HG03175 (cell line): ENCODE results near the gene CSF3R.

Experiments used
- ATAC-seq: cut with Tn5 transposase; IDR thresholded peaks from one replicate; pipeline ENCODE4 v1.9.1; 2021; ENCODE audit warnings: mild to moderate bottlenecking, moderate library complexity; ENCODE audit not compliant: unreplicated experiment

The CSF3R gene

DNA sequence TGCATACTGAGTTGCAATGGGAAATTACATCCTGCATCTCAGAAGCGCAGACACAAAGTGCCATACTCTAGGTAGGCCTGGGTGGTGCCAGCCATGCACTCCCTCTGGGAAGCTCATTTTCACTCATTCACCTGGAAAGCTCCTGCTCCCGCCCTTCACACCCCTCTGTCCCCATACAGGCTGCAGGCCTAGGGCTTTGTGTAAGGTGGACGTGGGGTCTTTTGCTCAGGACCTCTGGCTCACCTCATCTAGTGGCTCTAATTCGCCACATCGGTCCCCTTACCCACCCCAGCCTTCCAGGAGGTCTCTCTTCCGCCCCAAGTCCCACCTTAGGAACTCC is 19.3 kb downstream of the CSF3R start:
- ATAC-seq, result no peak

DNA sequence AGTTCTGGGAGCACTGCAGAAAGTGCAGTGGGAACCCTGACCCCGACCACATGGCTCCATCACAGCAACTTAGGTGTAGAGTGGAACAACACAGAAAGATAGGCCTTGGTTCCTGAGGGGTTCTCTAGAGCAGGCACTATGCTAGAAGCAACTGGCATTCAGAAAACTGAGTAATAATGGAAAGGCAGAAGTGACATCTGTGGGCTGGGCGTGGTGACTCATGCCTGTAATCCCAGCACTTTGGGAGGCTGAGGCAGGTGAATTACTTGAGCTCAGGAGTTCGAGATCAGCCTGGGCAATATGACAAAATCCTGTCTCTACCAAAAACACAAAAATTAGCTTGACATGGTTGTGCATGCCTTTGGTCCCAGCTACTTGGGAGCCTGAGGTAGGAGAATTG is 23.8 kb downstream of the CSF3R start:
- ATAC-seq, result no peak

- no peak for ATAC-seq
Observed at GRCh38 chr1:36457691-36458090, 25.0 kb downstream of the CSF3R start.

- ATAC-seq, result no peak
Observed at GRCh38 chr1:36456391-36456928, 26.3 kb downstream of the CSF3R start.

DNA sequence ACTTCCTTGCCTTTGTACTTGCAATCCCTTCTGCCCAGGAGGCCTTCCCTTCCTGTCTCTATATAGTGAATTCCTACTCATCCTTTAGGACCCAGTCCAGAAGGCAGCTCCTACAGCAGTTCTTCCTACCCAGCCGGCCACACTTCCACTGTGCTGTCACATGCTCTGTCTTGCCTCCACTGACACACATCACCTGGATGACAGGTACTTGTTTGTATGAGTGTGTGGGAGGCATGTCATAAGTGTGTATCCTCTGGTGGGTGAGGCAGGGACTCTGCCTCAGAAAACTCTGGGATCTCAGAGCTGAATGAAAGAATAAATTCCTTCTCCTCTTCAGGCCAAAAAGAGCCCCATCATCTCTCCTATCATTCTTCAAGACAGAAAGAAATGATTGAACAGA is 27.3 kb downstream of the CSF3R start:
- no peak for ATAC-seq

GRCh38 chr1:36453600-36454388 is 28.9 kb downstream of the CSF3R start:
- no peak for ATAC-seq

DNA sequence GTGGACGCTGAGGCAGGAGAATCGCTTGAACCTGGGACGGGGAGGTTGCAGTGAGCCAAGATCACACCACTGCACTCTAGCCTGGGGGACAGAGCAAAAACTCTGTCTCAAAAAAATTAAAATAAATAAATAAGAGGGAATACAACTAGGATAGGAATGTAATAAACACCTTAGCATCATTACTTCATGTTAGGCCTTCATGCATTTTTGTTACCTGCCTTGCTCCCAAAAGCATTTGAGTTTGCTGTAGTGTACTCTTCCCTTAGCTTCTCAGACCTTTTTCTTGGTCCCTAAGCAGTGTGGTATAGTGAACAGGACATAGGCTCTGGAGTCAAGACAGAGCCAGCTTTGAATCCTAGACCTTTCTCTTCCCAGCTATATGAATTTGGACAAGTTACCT is 29.7 kb downstream of the CSF3R start:
- no peak for ATAC-seq

DNA sequence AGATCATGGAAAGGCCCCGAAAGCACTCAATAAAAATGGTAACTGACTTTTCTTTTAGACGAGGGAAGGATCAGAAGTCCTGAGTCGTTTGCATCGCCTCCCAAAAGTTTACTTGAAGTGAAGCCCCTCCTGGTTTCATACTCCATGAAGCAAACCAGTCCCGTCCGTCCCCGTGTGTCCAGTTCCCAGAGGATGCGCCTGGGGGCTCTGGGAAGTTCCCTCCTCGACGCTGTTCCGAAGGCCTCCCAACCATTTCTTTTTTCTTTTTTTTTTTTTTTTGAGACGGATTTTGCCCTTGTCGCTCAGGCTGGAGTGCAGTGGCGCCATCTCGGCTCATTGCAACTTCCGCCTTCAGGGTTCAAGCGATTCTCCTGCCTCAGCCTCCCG is 31.8 kb downstream of the CSF3R start:
- ATAC-seq, result no peak

DNA sequence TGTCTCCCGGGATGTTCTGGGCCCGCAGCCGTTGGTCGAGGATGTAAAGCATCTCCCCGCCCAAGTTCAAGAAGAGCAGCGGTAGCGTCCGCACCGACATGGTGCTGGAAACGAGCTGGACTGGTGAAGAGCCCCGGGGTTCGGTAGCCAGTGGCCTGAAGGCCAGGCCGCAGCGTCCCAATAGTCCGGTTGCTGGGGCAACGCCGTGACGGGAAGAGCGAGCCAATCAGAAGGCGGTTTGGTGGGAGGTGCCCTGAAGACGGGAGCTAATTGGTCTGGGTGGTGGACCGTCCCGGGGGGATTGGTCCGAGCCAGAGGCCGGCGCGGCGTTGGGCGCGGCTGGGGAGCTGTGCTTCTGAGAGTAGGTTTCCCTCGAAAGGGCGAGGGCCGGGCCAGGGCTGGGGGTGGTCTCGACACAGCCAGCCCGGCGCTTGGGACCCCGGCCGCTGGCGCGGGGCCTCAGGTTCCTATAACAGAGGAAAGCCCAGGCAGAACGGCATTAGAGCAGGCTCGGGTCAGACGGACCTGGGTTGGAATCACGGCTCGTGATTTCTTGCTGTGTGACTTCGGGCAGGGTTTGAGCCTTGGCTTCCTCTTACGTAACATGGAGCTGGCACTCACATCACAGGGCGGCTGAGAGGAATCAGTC is 32.3 kb downstream of the CSF3R start, which contains the start of gene OSCP1:
OSCP1 (minus strand) TSS at position 182 of the 649 bp plus-strand sequence; CDS start at position 100, 82 bp downstream.
- ATAC-seq, result peak; percentile 98

DNA sequence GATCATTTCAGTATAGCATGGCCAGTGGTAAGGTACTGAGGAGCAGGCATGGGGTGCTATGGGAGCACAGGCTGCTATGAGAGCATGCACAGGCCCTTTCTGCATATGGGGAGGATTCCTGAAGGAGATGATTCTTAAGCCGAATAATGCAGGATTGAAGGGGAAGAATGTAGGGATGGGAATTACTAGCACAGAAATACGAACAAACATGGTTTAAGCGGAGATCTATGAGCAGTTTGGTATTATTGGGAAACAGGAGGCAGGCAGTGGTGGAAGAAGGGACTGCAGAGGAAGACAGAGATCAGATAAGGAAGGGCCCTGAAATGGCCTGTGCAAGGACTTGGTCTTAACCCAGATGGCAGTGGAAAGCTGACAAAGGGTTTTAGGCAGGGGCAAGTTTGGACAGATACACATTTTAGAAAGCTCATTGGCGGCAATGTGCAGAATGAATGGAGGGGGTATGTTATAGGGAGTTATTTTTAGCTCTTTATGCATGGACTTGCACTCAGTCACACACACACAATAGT is 34.1 kb downstream of the CSF3R start:
- no peak for ATAC-seq

DNA sequence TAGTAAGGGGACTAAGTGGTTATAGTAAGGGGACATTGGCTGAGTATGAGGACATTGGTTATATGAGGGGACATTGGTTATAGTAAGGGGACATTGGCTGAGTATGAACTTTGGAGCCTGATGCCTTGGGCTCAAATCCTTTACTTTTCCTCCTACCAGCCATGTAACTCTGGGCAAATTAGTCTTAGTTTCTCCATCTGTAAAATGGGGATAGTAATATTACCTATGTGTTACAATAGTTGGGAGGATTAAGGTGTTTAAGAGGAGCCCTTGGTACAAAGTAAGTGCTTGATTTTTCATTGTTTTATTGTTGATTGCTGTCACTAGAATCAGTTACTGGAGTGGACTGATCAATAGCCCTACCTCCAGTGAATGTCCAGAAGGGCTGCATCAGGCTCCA is 35.3 kb downstream of the CSF3R start:
- no peak for ATAC-seq

- no peak for ATAC-seq
Observed at GRCh38 chr1:36446746-36447145, 36.0 kb downstream of the CSF3R start.

GRCh38 chr1:36446271-36446670 is 36.4 kb downstream of the CSF3R start:
- no peak for ATAC-seq

DNA sequence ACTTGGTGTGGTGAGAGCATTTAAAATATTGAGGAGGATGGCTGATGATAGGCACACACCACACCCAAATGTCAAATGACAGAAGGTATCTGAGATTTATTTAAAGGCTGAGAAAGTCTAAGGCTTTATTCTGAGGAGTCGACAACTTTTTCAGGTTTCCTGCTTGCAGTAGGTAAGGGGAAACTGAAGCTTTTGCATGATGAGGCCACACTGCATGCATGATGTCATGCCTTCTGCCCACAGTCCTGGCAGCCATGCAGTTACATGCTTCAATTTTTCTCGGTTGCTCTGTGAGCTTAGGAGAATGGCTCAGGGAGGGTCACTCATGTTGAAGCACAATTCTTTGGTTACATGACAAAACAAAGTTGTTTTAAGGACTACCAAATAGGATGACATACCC is 39.4 kb downstream of the CSF3R start:
- ATAC-seq, result no peak

DNA sequence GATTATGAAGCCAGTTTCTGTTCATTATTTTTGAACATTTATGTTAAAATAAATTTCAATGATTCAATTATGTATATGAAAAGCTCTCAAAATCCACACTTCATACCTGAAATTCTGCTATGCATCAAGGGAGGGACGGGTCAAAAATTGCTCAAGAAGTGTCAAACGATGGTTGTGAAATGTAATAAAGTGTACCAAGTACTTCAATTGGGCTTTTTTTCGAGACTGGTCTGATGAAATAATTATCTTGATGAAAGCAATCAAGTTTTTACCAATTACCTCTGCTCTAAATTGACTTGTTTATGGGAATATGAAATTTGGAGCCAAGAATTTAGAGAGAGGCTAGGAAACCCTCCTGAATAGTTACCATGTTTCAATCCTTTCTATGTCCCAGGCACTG is 40.4 kb downstream of the CSF3R start:
- no peak for ATAC-seq

- no peak for ATAC-seq
Observed at GRCh38 chr1:36440646-36441045, 42.1 kb downstream of the CSF3R start.

- ATAC-seq, result no peak
Observed at GRCh38 chr1:36440044-36440443, 42.7 kb downstream of the CSF3R start.

GRCh38 chr1:36438715-36439114 is 44.0 kb downstream of the CSF3R start:
- no peak for ATAC-seq

DNA sequence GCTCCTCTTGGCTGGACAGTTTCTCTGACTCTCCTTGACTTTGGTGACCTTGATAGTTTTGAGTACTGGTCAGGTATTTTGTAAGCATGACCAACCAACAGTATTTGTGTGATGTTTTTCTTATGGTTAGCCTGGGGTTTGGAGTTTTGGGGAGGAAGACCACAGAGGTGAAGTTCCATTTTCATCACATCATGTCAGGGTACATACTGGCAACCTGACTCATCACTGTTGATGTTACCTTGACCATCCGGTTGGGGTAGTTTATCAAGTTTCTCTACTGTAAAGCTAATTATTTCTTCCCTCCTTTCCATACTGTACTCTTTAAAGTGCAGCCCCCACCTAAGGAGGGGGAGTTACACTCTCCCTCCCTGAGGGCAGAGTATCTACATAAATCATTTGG is 45.9 kb downstream of the CSF3R start:
- ATAC-seq, result no peak

DNA sequence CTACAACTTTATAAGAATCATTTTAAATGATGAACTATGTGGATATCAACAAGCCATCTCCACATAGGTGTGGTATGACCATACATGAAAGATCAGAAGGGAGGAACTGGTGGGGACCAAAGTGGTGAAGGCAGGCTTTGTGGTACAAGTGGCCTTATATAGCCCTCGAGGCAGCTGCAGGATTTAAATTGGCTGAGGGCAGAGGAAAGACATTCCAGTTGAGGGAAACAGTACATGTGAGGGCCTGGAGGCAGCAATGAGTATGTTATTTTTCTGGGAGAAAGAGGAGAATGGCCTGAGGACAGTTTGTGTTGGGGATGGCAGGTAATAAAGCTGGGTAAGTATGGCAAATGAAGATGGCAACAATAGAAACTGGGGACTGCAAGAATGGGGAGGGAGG is 49.6 kb downstream of the CSF3R start:
- no peak for ATAC-seq

- no peak for ATAC-seq
Observed at GRCh38 chr1:36432616-36433015, 50.1 kb downstream of the CSF3R start.

DNA sequence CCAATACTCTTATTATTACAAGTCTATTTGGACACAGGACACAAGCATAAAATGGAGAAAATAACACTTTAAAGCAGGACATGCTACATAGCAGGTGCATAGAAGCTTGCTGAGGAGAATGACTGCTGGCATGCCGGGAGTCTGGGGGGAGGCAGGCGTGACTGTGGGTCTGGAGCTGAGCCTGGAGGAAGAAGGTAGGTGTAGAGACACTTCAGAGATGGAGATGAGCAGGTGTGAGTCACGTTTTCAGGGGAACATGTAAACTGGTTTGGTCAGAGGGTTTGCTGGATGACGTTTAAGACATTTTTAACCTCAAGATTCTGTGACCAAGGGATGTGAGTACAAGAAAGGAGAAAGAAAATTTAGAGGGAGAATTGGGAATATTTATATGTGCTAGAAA is 56.9 kb downstream of the CSF3R start:
- no peak for ATAC-seq
